NCI-H128 (cell line): ENCODE measurements around the gene SLC29A2.
A peak's percentile ranks its signal among the peaks of the same experiment; 100 is the strongest.

Experiments
- DNase-seq: peaks from one replicate; lab custom pipeline; 2025; ENCODE audit not compliant: unreplicated experiment; lab: John Stamatoyannopoulos, UW

The SLC29A2 gene

GRCh38 chr11:66335531-66336233 lies 35.9 kb downstream of the SLC29A2 start:
- DNase-seq, result no peak

DNA sequence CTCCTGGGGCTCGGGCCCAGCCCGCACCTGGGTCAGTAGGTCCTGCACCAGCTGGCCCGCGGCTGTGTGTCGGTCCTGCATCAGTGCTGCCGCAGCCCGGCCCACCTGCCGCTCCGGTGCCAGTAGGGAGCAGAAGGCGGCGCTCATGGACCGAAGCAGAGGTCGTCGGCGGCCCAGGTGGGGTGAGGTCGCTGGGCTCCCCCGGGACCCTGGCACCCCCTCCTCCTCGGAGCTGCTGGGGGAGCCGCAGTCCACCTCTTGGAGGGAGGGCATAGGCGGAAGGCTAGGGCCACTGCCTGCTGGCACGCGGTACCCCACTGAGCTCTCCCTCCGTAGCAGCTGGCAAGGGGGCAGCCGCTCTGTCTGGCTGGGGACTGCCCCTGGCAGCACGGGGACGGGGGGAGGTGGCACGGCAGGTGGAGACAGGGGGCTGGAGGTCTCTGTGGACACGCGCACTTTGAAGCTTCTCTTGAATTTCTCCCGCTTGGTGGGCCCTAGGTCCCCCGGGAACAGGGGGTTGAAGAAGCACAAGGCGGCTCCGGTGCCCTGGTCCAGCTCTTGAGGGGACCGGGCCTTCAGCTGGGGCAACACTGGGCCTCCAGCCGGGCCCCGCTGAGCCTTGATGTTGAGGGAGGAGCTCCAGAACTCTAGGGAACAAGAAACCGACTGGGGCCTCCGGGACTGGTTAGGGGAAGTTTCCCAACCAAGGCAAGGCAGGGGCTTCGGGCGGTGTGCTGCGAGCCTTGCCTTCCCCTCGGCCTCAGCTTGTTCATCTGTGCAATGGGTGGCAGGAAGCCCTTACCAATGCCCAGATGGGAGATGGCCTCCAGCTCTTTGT lies 36.7 kb downstream of the SLC29A2 start:
- DNase-seq, result no peak

- DNase-seq, result no peak
Measured at GRCh38 chr11:66333896-66334604, 37.5 kb downstream of the SLC29A2 start.

- DNase-seq, result no peak
Measured at GRCh38 chr11:66333220-66333877, 38.2 kb downstream of the SLC29A2 start.

- no peak for DNase-seq
Measured at GRCh38 chr11:66332371-66333219, 39.0 kb downstream of the SLC29A2 start.

DNA sequence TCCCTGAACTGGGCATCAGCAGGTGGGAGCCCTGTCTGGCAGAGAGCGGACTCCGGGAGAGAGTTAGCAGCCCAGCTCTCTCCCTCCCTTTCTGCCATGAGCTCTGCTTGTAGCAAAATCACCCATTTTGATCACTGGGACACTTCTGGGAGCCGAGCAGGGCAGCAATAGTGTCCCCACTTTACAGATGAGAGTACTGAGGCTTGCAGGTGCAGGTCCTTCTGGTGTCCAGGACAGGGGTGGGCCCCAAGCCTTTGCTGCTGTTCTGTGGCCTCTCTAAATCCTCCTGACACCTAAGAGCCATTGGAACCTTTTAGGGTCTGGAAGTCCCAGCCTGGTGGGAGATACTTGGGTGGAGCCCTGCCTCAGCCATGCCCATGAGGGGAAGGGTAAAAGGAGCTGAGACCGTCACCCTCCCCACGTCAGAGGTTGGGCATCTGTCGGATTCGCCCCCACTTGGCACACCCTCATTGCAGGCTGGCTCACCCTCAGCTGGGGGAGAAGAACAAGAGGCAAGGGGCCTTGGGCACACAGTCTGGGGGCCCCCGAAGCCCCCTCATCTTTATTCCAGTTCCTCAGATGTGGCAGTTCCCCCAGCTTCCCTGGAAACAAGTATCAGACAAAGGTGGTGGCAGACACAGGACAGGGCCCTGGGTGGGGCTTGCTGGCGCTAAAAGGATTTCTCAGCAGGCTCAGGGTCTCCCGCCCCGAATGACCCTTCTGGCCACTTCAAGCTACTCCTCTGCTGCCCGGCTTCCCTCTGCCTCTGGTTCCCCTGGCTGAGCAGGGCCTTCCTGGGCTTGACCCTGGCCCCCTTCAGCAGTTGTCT lies 39.8 kb downstream of the SLC29A2 start:
- no peak for DNase-seq

- no peak for DNase-seq
Measured at GRCh38 chr11:66330931-66331330, 40.6 kb downstream of the SLC29A2 start.

GRCh38 chr11:66329165-66329673 lies 42.3 kb downstream of the SLC29A2 start:
- DNase-seq, result no peak

DNA sequence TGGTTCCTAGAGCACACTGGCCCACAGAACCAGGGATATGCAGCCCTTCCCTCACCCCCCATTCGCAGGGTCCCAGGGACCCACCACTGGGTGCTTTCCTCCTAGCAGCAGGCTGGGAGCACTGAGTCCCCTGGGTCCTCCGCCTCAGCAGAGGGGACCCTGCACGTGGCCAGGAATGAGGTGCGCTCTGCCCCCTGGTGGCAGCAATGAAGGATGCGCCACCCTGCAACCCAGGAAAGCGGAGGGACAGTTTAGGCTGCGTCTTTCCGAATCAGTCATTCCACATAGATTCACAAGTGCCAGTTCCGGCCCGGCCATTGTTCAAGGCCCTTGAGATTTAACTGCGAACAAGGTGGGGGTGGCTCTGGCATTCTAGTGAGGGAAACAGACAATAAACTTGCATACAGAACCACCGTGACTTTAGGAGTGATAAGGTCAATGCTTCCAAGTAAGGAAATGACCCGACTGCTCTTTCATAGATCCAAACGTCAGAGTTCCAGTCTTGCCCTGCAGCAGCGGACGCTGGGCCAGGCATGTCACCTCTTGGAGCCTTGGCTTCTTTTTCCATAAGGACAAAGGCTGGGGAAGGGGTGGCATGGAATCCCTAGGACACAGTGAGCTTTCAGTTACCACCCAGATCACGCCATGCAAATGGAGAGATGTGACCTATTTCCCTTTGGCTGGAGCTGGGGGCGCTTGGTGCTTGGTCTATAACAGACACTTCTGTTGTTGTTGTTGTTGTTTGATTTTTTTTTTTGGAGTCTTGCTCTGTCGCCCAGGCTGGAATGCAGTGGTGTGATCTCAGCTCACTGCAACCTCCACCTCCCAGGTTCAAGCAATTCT lies 43.0 kb downstream of the SLC29A2 start:
- DNase-seq, result peak; percentile 35

GRCh38 chr11:66328031-66328301 lies 43.6 kb downstream of the SLC29A2 start:
- DNase-seq, result no peak

- no peak for DNase-seq
Measured at GRCh38 chr11:66327171-66328030, 44.2 kb downstream of the SLC29A2 start.

- DNase-seq, result no peak
Measured at GRCh38 chr11:66326261-66327111, 45.1 kb downstream of the SLC29A2 start.

GRCh38 chr11:66325263-66325671 lies 46.3 kb downstream of the SLC29A2 start:
- no peak for DNase-seq

- no peak for DNase-seq
Measured at GRCh38 chr11:66324664-66325063, 46.9 kb downstream of the SLC29A2 start.

DNA sequence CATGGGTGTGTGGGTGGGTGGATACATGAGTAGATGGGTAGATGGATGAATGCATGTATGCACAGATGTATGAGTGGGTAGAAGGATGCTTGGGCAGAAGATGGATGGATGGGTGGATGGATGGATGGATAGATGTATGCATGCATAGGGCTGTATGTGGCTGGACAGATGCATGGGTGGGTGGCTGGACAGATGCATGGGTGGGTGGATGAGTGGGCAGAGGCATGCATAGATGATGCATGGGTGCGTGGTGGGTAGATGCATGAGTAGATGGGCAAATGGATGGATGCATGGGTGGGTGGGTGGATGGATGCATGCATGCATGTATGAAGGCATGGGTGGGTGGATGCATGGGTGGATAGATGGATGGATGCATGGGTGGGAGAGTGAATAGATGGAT lies 47.9 kb downstream of the SLC29A2 start:
- DNase-seq, result no peak

DNA sequence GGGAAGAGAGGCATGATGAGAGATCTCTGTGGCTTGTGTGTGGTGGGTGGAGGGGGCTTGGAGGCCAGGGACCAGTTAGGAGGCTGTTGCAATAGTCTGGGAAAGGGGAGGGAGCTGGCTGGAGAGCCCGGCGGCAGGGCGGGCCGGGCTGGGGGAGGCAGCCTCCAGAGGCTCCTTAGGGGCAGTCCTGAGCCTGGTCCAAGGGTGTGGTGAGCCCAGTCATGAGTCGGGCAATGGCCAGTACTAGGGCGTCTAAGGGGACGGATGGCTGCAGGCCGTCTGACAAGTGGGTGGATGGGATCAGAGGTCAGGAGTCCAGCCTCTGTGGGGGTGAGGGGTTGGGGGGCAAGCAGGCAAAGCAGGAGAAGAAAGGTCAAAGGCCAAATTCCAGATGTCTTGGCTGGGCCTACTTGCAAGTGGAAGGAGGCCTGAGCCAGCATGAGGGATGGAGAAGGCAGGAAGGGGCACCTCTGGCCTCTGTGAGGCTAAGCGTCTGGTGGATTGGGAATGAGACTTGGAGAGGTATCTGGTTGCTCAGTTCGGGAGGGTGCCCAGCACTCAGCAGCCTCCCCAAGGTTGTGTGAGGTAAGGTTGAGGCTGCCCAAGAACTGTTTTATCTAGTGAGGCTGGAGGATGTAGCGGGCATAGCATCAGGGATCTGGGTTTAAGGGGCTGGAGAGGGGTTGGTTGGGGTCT lies 48.7 kb downstream of the SLC29A2 start:
- DNase-seq, result no peak
